Fibroblast of villous mesenchyme (primary cell): ENCODE data around the gene AFF4. TPM values are rescaled to one million over a fixed set of nuclear protein-coding genes. Genes with fewer than 3 reads are reported as not detected.

Experiments
- DNase-seq: peaks from one replicate; pipeline ENCODE4 v3.0.0-alpha.2; 2010; ENCODE audit warnings: low read depth
- H3K4me3 ChIP-seq: 2 replicates; pipeline ENCODE4 v1.5.1; 2011; ENCODE audit warnings: low read depth, mild to moderate bottlenecking, low read length
- CTCF ChIP-seq: IDR thresholded peaks from 2 replicates; pipeline ENCODE4 v1.5.1; 2012; ENCODE audit warnings: low read depth, mild to moderate bottlenecking, low read length; ENCODE audit not compliant: insufficient read depth
- total RNA-seq: library from RNA; depleted of rRNA; stranded (reverse); fragments of >200 nt; gene quantifications from 2 replicates; pipeline ENCODE4 v1.2.3, GENCODE V29; 2012

Gene AFF4
- total RNA-seq, 1 donor = 95.0 TPM

GRCh38 chr5:132868754-132869153, 94.7 kb downstream of the AFF4 start:
- H3K4me3 ChIP-seq = no peak overlapping the region
- DNase-seq = no peak
- no peak for TF ChIP-seq CTCF

- no peak for TF ChIP-seq CTCF
- DNase-seq = no peak
- peak overlapping the region; percentile 75 for H3K4me3 ChIP-seq
Observed at GRCh38 chr5:132867046-132867451, 96.4 kb downstream of the AFF4 start.

GRCh38 chr5:132866342-132867045, 96.9 kb downstream of the AFF4 start, which contains the start of the genes GDF9 and UQCRQ:
TSS of gene GDF9 (minus strand) at chr5:132866469. CDS start at chr5:132864533, 1,936 bp downstream.
TSS of gene UQCRQ (plus strand) at chr5:132866642. CDS start at chr5:132866882, 240 bp downstream.
- DNase-seq = peak; percentile 100
- H3K4me3 ChIP-seq = peak within 1 kb of the TSS; percentile 75
- TF ChIP-seq CTCF = peak; percentile 38

GRCh38 chr5:132865668-132866341, 97.6 kb downstream of the AFF4 start:
- peak overlapping the region; percentile 75 for H3K4me3 ChIP-seq
- no peak for TF ChIP-seq CTCF
- no peak for DNase-seq

- no peak for TF ChIP-seq CTCF
- H3K4me3 ChIP-seq = no peak overlapping the region
- no peak for DNase-seq
Observed at GRCh38 chr5:132860742-132861141, 102.7 kb downstream of the AFF4 start.

GRCh38 chr5:132859889-132860437, 103.5 kb downstream of the AFF4 start:
- no peak for TF ChIP-seq CTCF
- DNase-seq = no peak
- no peak overlapping the region for H3K4me3 ChIP-seq
